IMR-90 (cell line): ENCODE measurements around the gene NCCRP1. TPM values are rescaled to one million over a fixed set of nuclear protein-coding genes. Genes with fewer than 3 reads are reported as not detected.

ENCODE experiments used
- ATAC-seq: fragments of 200-7000 bp; cut with Tn5 transposase; 2 replicates; pipeline ENCODE4 v1.9.1; 2020; ENCODE audit warnings: low read depth, mild to moderate bottlenecking, moderate library complexity
- BruUV-seq: library from RNA; stranded (reverse); fragments of 400-500 nt; replicated peaks from 2 replicates; lab custom pipeline; 2021; lab: Mats Ljungman, UMichigan
- CTCF ChIA-PET: fragments of 300-600 bp; formaldehyde crosslinking; extraction: SDS; loops from one replicate; lab custom pipeline; 2021; ENCODE audit warnings: antibody characterized with exemption; lab: Yijun Ruan, JAX
- POLR2A ChIA-PET: fragments of 300-600 bp; sonication (Branson Sonifier 250); formaldehyde crosslinking; loops from one replicate; lab custom pipeline; 2022; ENCODE audit warnings: antibody characterized with exemption; ENCODE audit not compliant: unreplicated experiment; lab: Charles Lee
- DNase-seq: peaks from one replicate; pipeline ENCODE4 v3.0.0; 2013
- H2AFZ ChIP-seq: replicated peaks from 2 replicates; pipeline ENCODE3; 2013; ENCODE audit warnings: low read length, mild to moderate bottlenecking; ENCODE audit not compliant: poor library complexity
- H2AK5ac ChIP-seq: 2 replicates; pipeline ENCODE4 v1.6.1; 2013; ENCODE audit warnings: low read depth, low read length, inconsistent platforms
- H2AK9ac ChIP-seq: replicated peaks from 2 replicates; pipeline ENCODE3; 2013; ENCODE audit warnings: mild to moderate bottlenecking, low read depth, low read length, moderate library complexity; ENCODE audit not compliant: poor library complexity
- H2BK120ac ChIP-seq: 2 replicates; pipeline ENCODE4 v1.6.1; 2013; ENCODE audit warnings: low read depth, low read length, inconsistent platforms
- H2BK15ac ChIP-seq: 3 replicates; pipeline ENCODE4 v1.6.1; 2013; ENCODE audit warnings: low read depth, low read length, inconsistent platforms
- H2BK20ac ChIP-seq: 2 replicates; pipeline ENCODE4 v1.6.1; 2013; ENCODE audit warnings: low read depth, mild to moderate bottlenecking, inconsistent platforms, low read length, moderate library complexity
- H2BK5ac ChIP-seq: 2 replicates; pipeline ENCODE4 v1.6.1; 2013; ENCODE audit warnings: mild to moderate bottlenecking, low read depth, low read length, inconsistent platforms; ENCODE audit not compliant: poor library complexity, severe bottlenecking
- H3K14ac ChIP-seq: replicated peaks from 2 replicates; pipeline ENCODE4 v1.6.1; 2013; ENCODE audit warnings: low read depth, low read length, inconsistent platforms
- H3K18ac ChIP-seq: 2 replicates; pipeline ENCODE4 v1.6.1; 2013; ENCODE audit warnings: low read depth, low read length, control low read depth
- H3K23ac ChIP-seq: 2 replicates; pipeline ENCODE4 v1.6.1; 2013; ENCODE audit warnings: low read depth, low read length, inconsistent platforms
- H3K27ac ChIP-seq: 2 replicates; pipeline ENCODE4 v1.5.1; 2013; ENCODE audit warnings: mild to moderate bottlenecking, control low read depth, low read length; ENCODE audit not compliant: insufficient read depth
- H3K27me3 ChIP-seq: 2 replicates; pipeline ENCODE4 v1.6.1; 2013; ENCODE audit warnings: low read length; ENCODE audit not compliant: control insufficient read depth, insufficient read depth
- H3K36me3 ChIP-seq: 2 replicates; pipeline ENCODE4 v1.6.1; 2013; ENCODE audit warnings: low read length, mixed read lengths; ENCODE audit not compliant: control insufficient read depth, insufficient read depth
- H3K4ac ChIP-seq: 2 replicates; pipeline ENCODE4 v1.6.1; 2013; ENCODE audit warnings: low read depth, low read length, inconsistent platforms
- H3K4me1 ChIP-seq: 2 replicates; pipeline ENCODE4 v1.6.1; 2013; ENCODE audit warnings: low read length, mixed read lengths; ENCODE audit not compliant: control insufficient read depth, insufficient read depth
- H3K4me2 ChIP-seq: 2 replicates; pipeline ENCODE4 v1.6.1; 2013; ENCODE audit warnings: low read depth, mild to moderate bottlenecking, control low read depth, low read length, moderate library complexity
- H3K4me3 ChIP-seq: 2 replicates; pipeline ENCODE4 v1.5.1; 2013; ENCODE audit warnings: low read depth, mild to moderate bottlenecking, control low read depth, low read length, moderate library complexity; ENCODE audit not compliant: insufficient read depth
- H3K56ac ChIP-seq: 2 replicates; pipeline ENCODE4 v1.6.1; 2013; ENCODE audit warnings: low read length, inconsistent platforms; ENCODE audit not compliant: insufficient read depth; ENCODE audit errors: extremely low read depth
- H3K79me1 ChIP-seq, 2 experiments: 2 replicates each; pipeline ENCODE4 v1.6.1; 2013; ENCODE audit warnings: low read length in 2 of 2, inconsistent platforms in 1 of 2, low read depth in 1 of 2
- H3K9ac ChIP-seq: 2 replicates; pipeline ENCODE4 v1.6.1; 2013; ENCODE audit warnings: low read depth, low read length, control low read depth
- H3K9me1 ChIP-seq: 2 replicates; pipeline ENCODE4 v1.6.1; 2013; ENCODE audit warnings: low read length, inconsistent platforms; ENCODE audit not compliant: insufficient read depth
- H3K9me3 ChIP-seq: 2 replicates; pipeline ENCODE4 v1.6.1; 2013; ENCODE audit warnings: low read length; ENCODE audit not compliant: control insufficient read depth, insufficient read depth
- H4K20me1 ChIP-seq: 2 replicates; pipeline ENCODE4 v1.6.1; 2013; ENCODE audit warnings: low read length, inconsistent platforms; ENCODE audit not compliant: insufficient read depth
- H4K5ac ChIP-seq: 2 replicates; pipeline ENCODE4 v1.6.1; 2013; ENCODE audit warnings: mild to moderate bottlenecking, low read depth, low read length, control low read depth
- H4K8ac ChIP-seq, 2 experiments: 2 replicates each; pipeline ENCODE4 v1.6.1; 2013; ENCODE audit warnings: low read depth in 2 of 2, low read length in 2 of 2, control low read depth in 1 of 2, inconsistent platforms in 1 of 2
- H4K91ac ChIP-seq: 2 replicates; pipeline ENCODE4 v1.6.1; 2013; ENCODE audit warnings: low read depth, low read length, inconsistent platforms; ENCODE audit not compliant: insufficient read depth
- BHLHE40 ChIP-seq: fragments of 150-350 bp; IDR thresholded peaks from 2 replicates; pipeline ENCODE4 v1.6.1; 2016; ENCODE audit warnings: mild to moderate bottlenecking, low read depth, low read length
- CHD1 ChIP-seq: IDR thresholded peaks from 2 replicates; pipeline ENCODE4 v1.6.1; 2012; ENCODE audit warnings: low read depth, low read length, improper control_type of control experiment
- CTCF ChIP-seq: conservative IDR thresholded peaks from 2 replicates; pipeline ENCODE4 v1.5.1; 2012; ENCODE audit warnings: mild to moderate bottlenecking, low read depth, low read length, improper control_type of control experiment
- ELK1 ChIP-seq: fragments of 150-350 bp; IDR thresholded peaks from 2 replicates; pipeline ENCODE4 v1.6.1; 2016; ENCODE audit warnings: low read depth, mild to moderate bottlenecking, low read length, moderate library complexity, borderline replicate concordance
- FOS ChIP-seq: fragments of 150-350 bp; IDR thresholded peaks from 2 replicates; pipeline ENCODE4 v1.6.1; 2016; ENCODE audit warnings: low read depth, low read length
- MAFK ChIP-seq: IDR thresholded peaks from 2 replicates; pipeline ENCODE4 v1.6.1; 2012; ENCODE audit warnings: low read depth, low read length, improper control_type of control experiment
- MAZ ChIP-seq: IDR thresholded peaks from 2 replicates; pipeline ENCODE4 v1.6.1; 2012; ENCODE audit warnings: low read depth, mild to moderate bottlenecking, low read length, improper control_type of control experiment, moderate library complexity, borderline replicate concordance
- MXI1 ChIP-seq: IDR thresholded peaks from 2 replicates; pipeline ENCODE4 v1.6.1; 2012; ENCODE audit warnings: low read depth, mild to moderate bottlenecking, low read length, moderate library complexity, borderline replicate concordance
- NFE2L2 ChIP-seq: fragments of 150-350 bp; IDR thresholded peaks from 2 replicates; pipeline ENCODE4 v1.6.1; 2016; ENCODE audit warnings: low read depth, mild to moderate bottlenecking, low read length
- RAD21 ChIP-seq: IDR thresholded peaks from 2 replicates; pipeline ENCODE4 v1.6.1; 2012; ENCODE audit warnings: low read length, improper control_type of control experiment
- RCOR1 ChIP-seq: IDR thresholded peaks from 2 replicates; pipeline ENCODE4 v1.6.1; 2012; ENCODE audit warnings: mild to moderate bottlenecking, low read length, improper control_type of control experiment; ENCODE audit not compliant: insufficient replicate concordance
- RFX5 ChIP-seq: IDR thresholded peaks from 2 replicates; pipeline ENCODE4 v1.8.0; 2012; ENCODE audit warnings: low read depth, mild to moderate bottlenecking, low read length, moderate library complexity
- WGBS, 2 experiments: methylation state at CpG; one replicate each; pipeline versions ENCODE4 v1.1.5 to v1.1.7; 2013; ENCODE audit warnings: missing lambda C conversion rate in 2 of 2; ENCODE audit not compliant: insufficient read length in 1 of 2; ENCODE audit errors: extremely low coverage in 2 of 2; 5-methylcytosine and 5-hydroxymethylcytosine counted together
- dilution Hi-C: fragments of 300-500 bp; cut with HindIII; formaldehyde crosslinking; loops from one replicate; pipeline ENCODE4 v1.14.3; 2018; ENCODE audit warnings: low sequenced_read_pairs; ENCODE audit not compliant: unreplicated experiment
- in situ Hi-C: fragments of 300-500 bp; cut with MboI; formaldehyde crosslinking; loops from 3 replicates; pipeline ENCODE4 v1.14.3; 2019; ENCODE audit warnings: low sequenced_read_pairs, inconsistent platforms, mixed read lengths
- intact Hi-C: fragments of 100-400 bp; cut with micrococcal nuclease; formaldehyde crosslinking; loops from 2 replicates; pipeline ENCODE4 v1.10.0; 2022
- polyA plus RNA-seq, 3 experiments: library from polyadenylated mRNA; depleted of rRNA; stranded (reverse); fragments of >200 nt; gene quantifications; 2 replicates each; pipeline ENCODE4 v1.2.3, GENCODE V29; 2012; ENCODE audit warnings: low replicate concordance in 1 of 3
- total RNA-seq: library from RNA; depleted of rRNA; stranded (reverse); fragments of >200 nt; gene quantifications from 2 replicates; pipeline ENCODE4 v1.2.3, GENCODE V29; 2012

The NCCRP1 gene
- total and polyA plus RNA-seq, 2 of the 4 experiments (the other 2 are of a cell fraction), result not detected

- TF ChIP-seq MXI1 (no peak), NFE2L2 (no peak), CHD1 (no peak), RFX5 (no peak)
Measured at GRCh38 chr19:39196860-39197562, at the start of gene NCCRP1 (continued).

- ATAC-seq (no peak), DNase-seq (no peak)
- Histone ChIP-seq H4K8ac (no peak overlapping the region), H3K9ac (no peak overlapping the region), H3K27ac (no peak overlapping the region), H4K91ac (no peak overlapping the region), H2BK120ac (no peak overlapping the region), H3K36me3 (peaks cover 3% of the 10 kb centered on the region; the same call in 1 of the 2 replicates), H3K27me3 (no peaks in the 10 kb centered on the region), H3K14ac (no peak overlapping the region), H3K56ac (no peak overlapping the region), H2AK5ac (no peak overlapping the region), H3K79me1 (peaks cover 51 to 67% of the 10 kb centered on the region in 2 experiments), H4K5ac (no peak overlapping the region), H2AFZ (no peak overlapping the region), H2AK9ac (no peak overlapping the region), H3K4me2 (no peak overlapping the region), H3K18ac (no peak overlapping the region), H3K9me3 (peaks cover 2% of the 10 kb centered on the region), H2BK5ac (no peak overlapping the region), H4K20me1 (peaks cover 50% of the 10 kb centered on the region), H3K4me1 (peaks cover 2% of the 10 kb centered on the region; the same call in 1 of the 2 replicates), H2BK20ac (no peak overlapping the region), H3K9me1 (peaks cover 8% of the 10 kb centered on the region; the same call in 1 of the 2 replicates), H3K4ac (no peak overlapping the region), H2BK15ac (no peak overlapping the region), H3K4me3 (no peak overlapping the region), H3K23ac (no peak overlapping the region)
- ChIA-PET POLR2A (no interaction called here), CTCF (no interaction called here)
- no CpG with 5 or more reads among the region's 3 CpGs for WGBS, 2 experiments
- intact Hi-C loops, result no loop called here
- dilution Hi-C loops, result no loop called here
- no TSS peak for BruUV-seq
- in situ Hi-C loops, result no loop called here
- TF ChIP-seq BHLHE40, result no peak
- TF ChIP-seq CHD1, result no peak
- TF ChIP-seq ELK1, result no peak
- TF ChIP-seq RCOR1, result no peak
- TF ChIP-seq MXI1, result no peak
- TF ChIP-seq MAZ, result no peak
- TF ChIP-seq CTCF, result no peak
- no peak for TF ChIP-seq MAFK
- TF ChIP-seq FOS, result no peak
- no peak for TF ChIP-seq RAD21
- no peak for TF ChIP-seq NFE2L2
- no peak for TF ChIP-seq RFX5
Measured at GRCh38 chr19:39147480-39147879, 49.3 kb upstream of the NCCRP1 start.
